ENCODE data around the gene TOMM22.

Gene TOMM22

GRCh38 chr22:38696606-38697424 is 15.1 kb downstream of the TOMM22 start:
- DNase-seq (ENCODE audit: low spot score), result no peak

- no peak for DNase-seq (ENCODE audit: low spot score)
Measured at GRCh38 chr22:38697425-38698089, 15.8 kb downstream of the TOMM22 start.

GRCh38 chr22:38698407-38699094 is 16.8 kb downstream of the TOMM22 start:
- no peak for DNase-seq (ENCODE audit: low spot score)

GRCh38 chr22:38699143-38699542 is 17.4 kb downstream of the TOMM22 start:
- DNase-seq (ENCODE audit: low spot score), result no peak

GRCh38 chr22:38699784-38700183 is 18.0 kb downstream of the TOMM22 start:
- DNase-seq (ENCODE audit: low spot score), result no peak

- no peak for DNase-seq (ENCODE audit: low spot score)
Measured at GRCh38 chr22:38700270-38700788, 18.6 kb downstream of the TOMM22 start.

- DNase-seq (ENCODE audit: low spot score), result peak; percentile 94
Measured at GRCh38 chr22:38700789-38701628, 19.3 kb downstream of the TOMM22 start, which contains the start of gene JOSD1. Gene JOSD1, minus strand, starts transcription at chr22:38700943. Its CDS starts 956 bp downstream, at chr22:38699987.

- no peak for DNase-seq (ENCODE audit: low spot score)
Measured at GRCh38 chr22:38704654-38705234, 23.0 kb downstream of the TOMM22 start.

GRCh38 chr22:38705235-38706100 is 23.7 kb downstream of the TOMM22 start, which contains the start of gene GTPBP1:
Gene GTPBP1, plus strand, starts transcription at chr22:38705944. Its CDS starts 12 bp downstream, at chr22:38705956.
- peak; percentile 98 for DNase-seq (ENCODE audit: low spot score)

GRCh38 chr22:38706101-38706900 is 24.5 kb downstream of the TOMM22 start:
- peak; percentile 49 for DNase-seq (ENCODE audit: low spot score)

- DNase-seq (ENCODE audit: low spot score), result no peak
Measured at GRCh38 chr22:38706901-38707195, 25.1 kb downstream of the TOMM22 start.

- no peak for DNase-seq (ENCODE audit: low spot score)
Measured at GRCh38 chr22:38707346-38707745, 25.6 kb downstream of the TOMM22 start.

GRCh38 chr22:38707984-38708383 is 26.2 kb downstream of the TOMM22 start:
- no peak for DNase-seq (ENCODE audit: low spot score)

- DNase-seq (ENCODE audit: low spot score), result peak; percentile 48
Measured at GRCh38 chr22:38709306-38709705, 27.5 kb downstream of the TOMM22 start.

- DNase-seq (ENCODE audit: low spot score), result no peak
Measured at GRCh38 chr22:38710351-38710750, 28.6 kb downstream of the TOMM22 start.

- no peak for DNase-seq (ENCODE audit: low spot score)
Measured at GRCh38 chr22:38710866-38711265, 29.1 kb downstream of the TOMM22 start.

- DNase-seq (ENCODE audit: low spot score), result no peak
Measured at GRCh38 chr22:38712486-38713207, 30.9 kb downstream of the TOMM22 start.

GRCh38 chr22:38713921-38714320 is 32.2 kb downstream of the TOMM22 start:
- DNase-seq (ENCODE audit: low spot score), result no peak

All from germinal center (tissue), 1 donor.